NCI-H146 treated with DMSO at 0.1 percent for 48 hours (cell line): ENCODE data around the gene STARD3.
"Not testable (repeated sequence)": the region's sequence is repeated elsewhere in the genome, so short reads cannot be mapped to it uniquely, and the experiment has no call there.

ENCODE experiments used
- DNase-seq: peaks from one replicate; lab custom pipeline; 2025; ENCODE audit not compliant: unreplicated experiment; lab: John Stamatoyannopoulos, UW

STARD3 gene

GRCh38 chr17:39687101-39687545, 50.2 kb downstream of the STARD3 start:
- no peak for DNase-seq

- DNase-seq: peak; percentile 94
These were observed 50.9 kb downstream of the STARD3 start, which contains the start of gene PGAP3 for GRCh38 chr17:39687546-39688474. TSS of gene PGAP3 (minus strand) at chr17:39688057. CDS start at chr17:39688014, 43 bp downstream.

- no peak for DNase-seq
These were observed 51.5 kb downstream of the STARD3 start for GRCh38 chr17:39688475-39688835.

- no peak for DNase-seq
These were observed 52.0 kb downstream of the STARD3 start for GRCh38 chr17:39688945-39689344.

GRCh38 chr17:39694593-39694992, 57.6 kb downstream of the STARD3 start:
- no peak for DNase-seq

GRCh38 chr17:39695089-39695474, 58.1 kb downstream of the STARD3 start:
- no peak for DNase-seq

GRCh38 chr17:39696731-39697130, 59.8 kb downstream of the STARD3 start:
- no peak for DNase-seq

GRCh38 chr17:39697961-39698360, 61.0 kb downstream of the STARD3 start:
- DNase-seq: no peak

GRCh38 chr17:39699157-39699817, 62.3 kb downstream of the STARD3 start:
- not testable (repeated sequence) for DNase-seq

GRCh38 chr17:39699818-39700147, 62.8 kb downstream of the STARD3 start, which contains the start of gene ERBB2:
TSS of gene ERBB2 (plus strand) at chr17:39700064. CDS start at chr17:39700239, 175 bp downstream.
- DNase-seq: no peak

- DNase-seq: no peak
These were observed 63.4 kb downstream of the STARD3 start for GRCh38 chr17:39700148-39700987.

- no peak for DNase-seq
These were observed 64.3 kb downstream of the STARD3 start for GRCh38 chr17:39701012-39701783.

- DNase-seq: no peak
These were observed 65.0 kb downstream of the STARD3 start for GRCh38 chr17:39701784-39702422.

- no peak for DNase-seq
These were observed 66.3 kb downstream of the STARD3 start for GRCh38 chr17:39702901-39703893.

GRCh38 chr17:39703913-39704312, 67.0 kb downstream of the STARD3 start:
- no peak for DNase-seq

- DNase-seq: no peak
These were observed 68.0 kb downstream of the STARD3 start for GRCh38 chr17:39704821-39705551.

- no peak for DNase-seq
These were observed 68.9 kb downstream of the STARD3 start for GRCh38 chr17:39705786-39706348.

- DNase-seq: no peak
These were observed 69.4 kb downstream of the STARD3 start for GRCh38 chr17:39706383-39706782.
